ENCODE results near the gene HPCAL4. TPM values are rescaled to one million over a fixed set of nuclear protein-coding genes. Genes with fewer than 3 reads are reported as not detected.
A peak's percentile ranks its signal among the peaks of the same experiment; 100 is the strongest.

HPCAL4 gene
- under 1 TPM in 2 of 4 donors, not detected in 2; 0.14 to 0.16 TPM for total RNA-seq

GRCh38 chr1:39691383-39692151, at the start of gene HPCAL4:
TSS of gene HPCAL4 (minus strand) at chr1:39691433. CDS start at chr1:39684603, 6,830 bp downstream.
- TF ChIP-seq POLR2A (IDR thresholded peaks at IDR 0.05) (no peak), CTCF (IDR thresholded peaks at IDR 0.05) (no peak)
- no peak within 1 kb of the TSS for H3K27ac ChIP-seq
- intact Hi-C loops (cut with DNase I; ENCODE audit: low total_unique reads) = no loop called here

DNA sequence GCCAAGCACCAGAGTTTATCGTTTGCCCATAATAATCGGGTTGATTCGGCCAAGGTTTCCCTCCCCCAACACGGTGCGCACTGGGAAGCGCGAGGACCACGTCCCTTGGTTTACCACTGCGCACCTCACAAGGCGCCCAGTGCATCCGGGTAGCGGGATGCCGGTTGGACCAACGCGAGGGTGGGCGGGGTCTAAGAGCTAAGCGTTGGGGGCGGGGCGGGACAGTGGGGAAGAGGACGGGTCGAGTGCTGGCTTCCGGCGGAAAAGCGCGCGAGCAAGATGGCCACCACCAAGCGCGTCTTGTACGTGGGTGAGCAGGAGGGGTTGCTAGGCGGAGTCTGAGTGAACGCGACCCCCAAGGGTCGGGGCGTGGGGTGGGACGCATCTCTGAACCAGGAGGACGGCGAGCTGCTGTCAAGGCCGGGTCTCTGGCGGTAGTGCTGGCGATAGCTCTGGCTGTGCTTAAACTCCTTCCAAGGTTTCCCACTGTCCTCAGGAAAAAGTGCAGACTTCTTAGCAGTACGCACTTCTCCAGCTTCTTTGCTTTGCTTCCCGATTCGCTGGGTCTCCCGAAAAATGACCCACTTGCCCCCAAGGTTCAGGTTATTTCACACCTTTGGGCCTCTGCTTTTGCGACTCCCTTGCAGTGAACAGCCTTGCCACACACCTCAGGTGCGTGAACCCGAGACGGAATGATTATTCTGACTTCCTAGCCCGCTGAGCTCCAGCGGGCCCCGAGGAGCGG, 47.6 kb upstream of the HPCAL4 start, which contains the start of gene PPIE:
Gene PPIE (plus strand): TSS at position 261 of the 745 bp plus-strand sequence. CDS start 19 bp downstream, at position 280.
- Histone ChIP-seq H3K27me3 (peaks cover 23% of the 10 kb centered on the region), H3K4me1 (peaks cover 0 to 16% (median 9%) of the 10 kb centered on the region in 4 donors), H3K27ac (peak within 1 kb of the TSS; percentile 76 to 85 (median 82)), H3K9me3 (no peaks in the 10 kb centered on the region), H3K4me3 (peak within 1 kb of the TSS; percentile 56 to 94 (median 82)), H3K36me3 (peaks cover 0 to 23% (median 3%) of the 10 kb centered on the region in 4 donors)
- TF ChIP-seq EP300 (IDR thresholded peaks at IDR 0.05; ENCODE audit: low read depth) (no peak), POLR2AphosphoS5 (IDR thresholded peaks at IDR 0.05) (peak; percentile 17 to 66 (median 64)), CTCF (IDR thresholded peaks at IDR 0.05) (no peak), POLR2A (IDR thresholded peaks at IDR 0.05) (peak; percentile 60)
- in situ Hi-C loops (cut with MboI; ENCODE audit: low pct_ligation_motif_present in 1 of 4, low pct_unique_long_range_greater_than_20kb in 1 of 4, low sequenced_read_pairs in 3 of 4) = no loop called here
- intact Hi-C loops (cut with DNase I; ENCODE audit: low total_unique reads) = no loop called here
- DNase-seq = peak; percentile 96
- 2 to 14% methylated on average over 9 to 52 of the region's 52 CpGs for WGBS, 2 donors (ENCODE audit: low coverage in 1 of 2)

More at GRCh38 chr1:39691383-39692151, at the start of gene HPCAL4:
- WGBS, 2 donors (ENCODE audit: low coverage in 1 of 2) = 10% methylated on average over 42 of the region's 47 CpGs; no CpG with 5 or more reads in 1 of the 2 donors
- peaks cover 0 to 19% (median 18%) of the 10 kb centered on the region in 4 donors for H3K4me1 ChIP-seq
- no peaks in the 10 kb centered on the region for H3K9me3 ChIP-seq
- peak within 1 kb of the TSS in 3 of 4 donors; percentile 13 to 46 (median 29) for H3K4me3 ChIP-seq
- in situ Hi-C loops (cut with MboI; ENCODE audit: low pct_ligation_motif_present in 1 of 4, low pct_unique_long_range_greater_than_20kb in 1 of 4, low sequenced_read_pairs in 3 of 4) = no loop called here
- DNase-seq = peak; percentile 92
- peaks cover 93% of the 10 kb centered on the region for H3K27me3 ChIP-seq
- H3K36me3 ChIP-seq = no peaks in the 10 kb centered on the region

- TF ChIP-seq EP300 (IDR thresholded peaks at IDR 0.05; ENCODE audit: low read depth) = no peak
- no peak for TF ChIP-seq CTCF (IDR thresholded peaks at IDR 0.05)
- no peak for TF ChIP-seq POLR2AphosphoS5 (IDR thresholded peaks at IDR 0.05)
- Histone ChIP-seq H3K4me3 (no peak overlapping the region), H3K4me1 (peaks cover 0 to 16% (median 9%) of the 10 kb centered on the region in 4 donors), H3K27me3 (peaks cover 34% of the 10 kb centered on the region), H3K36me3 (peaks cover 0 to 12% (median 0%) of the 10 kb centered on the region in 4 donors), H3K27ac (no peak overlapping the region), H3K9me3 (no peaks in the 10 kb centered on the region)
- no peak for DNase-seq
- 76 to 81% methylated on average over 2 to 9 of the region's 9 CpGs for WGBS, 2 donors (ENCODE audit: low coverage in 1 of 2)
- in situ Hi-C loops (cut with MboI; ENCODE audit: low pct_ligation_motif_present in 1 of 4, low pct_unique_long_range_greater_than_20kb in 1 of 4, low sequenced_read_pairs in 3 of 4) = no loop called here
- intact Hi-C loops (cut with DNase I; ENCODE audit: low total_unique reads) = no loop called here
These were observed 46.4 kb upstream of the HPCAL4 start for GRCh38 chr1:39737546-39738169.

DNA sequence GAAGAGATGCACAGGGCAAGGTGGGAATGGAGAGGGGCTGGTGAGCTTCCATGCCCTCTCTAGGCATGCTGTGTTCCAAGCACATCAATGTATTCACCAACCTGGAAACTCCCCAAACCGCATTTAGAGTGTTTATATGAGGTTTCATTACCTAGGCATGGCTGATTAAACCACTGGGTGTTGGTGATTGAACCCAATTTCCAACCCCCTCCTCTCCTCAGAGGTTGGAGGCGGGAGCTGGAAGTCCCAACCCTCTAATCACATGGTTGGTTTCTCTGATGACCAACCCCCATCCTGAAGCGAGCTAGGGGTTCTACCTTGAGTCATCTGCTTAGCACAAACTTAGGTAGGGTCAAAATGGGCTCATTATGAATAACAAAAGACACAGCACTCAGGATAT, 44.5 kb upstream of the HPCAL4 start:
- Histone ChIP-seq H3K4me3 (no peak overlapping the region), H3K9me3 (no peaks in the 10 kb centered on the region), H3K4me1 (peaks cover 0 to 16% (median 9%) of the 10 kb centered on the region in 4 donors), H3K27me3 (peaks cover 51% of the 10 kb centered on the region), H3K27ac (no peak overlapping the region), H3K36me3 (no peaks in the 10 kb centered on the region)
- 60 to 66% methylated on average over 1 to 3 of the region's 3 CpGs for WGBS, 2 donors (ENCODE audit: low coverage in 1 of 2)
- no peak for TF ChIP-seq CTCF (IDR thresholded peaks at IDR 0.05)
- no peak for TF ChIP-seq POLR2A (IDR thresholded peaks at IDR 0.05)
- no peak for TF ChIP-seq POLR2AphosphoS5 (IDR thresholded peaks at IDR 0.05)
- TF ChIP-seq EP300 (IDR thresholded peaks at IDR 0.05; ENCODE audit: low read depth) = no peak
- DNase-seq = no peak
- intact Hi-C loops (cut with DNase I; ENCODE audit: low total_unique reads) = no loop called here
- in situ Hi-C loops (cut with MboI; ENCODE audit: low pct_ligation_motif_present in 1 of 4, low pct_unique_long_range_greater_than_20kb in 1 of 4, low sequenced_read_pairs in 3 of 4) = no loop called here
